ENCODE data around the gene MAPK12. TPM values are rescaled to one million over a fixed set of nuclear protein-coding genes. Genes with fewer than 3 reads are reported as not detected.

The MAPK12 gene
- total RNA-seq, 1 experiment from 2014 or later: 86.7 TPM

DNA sequence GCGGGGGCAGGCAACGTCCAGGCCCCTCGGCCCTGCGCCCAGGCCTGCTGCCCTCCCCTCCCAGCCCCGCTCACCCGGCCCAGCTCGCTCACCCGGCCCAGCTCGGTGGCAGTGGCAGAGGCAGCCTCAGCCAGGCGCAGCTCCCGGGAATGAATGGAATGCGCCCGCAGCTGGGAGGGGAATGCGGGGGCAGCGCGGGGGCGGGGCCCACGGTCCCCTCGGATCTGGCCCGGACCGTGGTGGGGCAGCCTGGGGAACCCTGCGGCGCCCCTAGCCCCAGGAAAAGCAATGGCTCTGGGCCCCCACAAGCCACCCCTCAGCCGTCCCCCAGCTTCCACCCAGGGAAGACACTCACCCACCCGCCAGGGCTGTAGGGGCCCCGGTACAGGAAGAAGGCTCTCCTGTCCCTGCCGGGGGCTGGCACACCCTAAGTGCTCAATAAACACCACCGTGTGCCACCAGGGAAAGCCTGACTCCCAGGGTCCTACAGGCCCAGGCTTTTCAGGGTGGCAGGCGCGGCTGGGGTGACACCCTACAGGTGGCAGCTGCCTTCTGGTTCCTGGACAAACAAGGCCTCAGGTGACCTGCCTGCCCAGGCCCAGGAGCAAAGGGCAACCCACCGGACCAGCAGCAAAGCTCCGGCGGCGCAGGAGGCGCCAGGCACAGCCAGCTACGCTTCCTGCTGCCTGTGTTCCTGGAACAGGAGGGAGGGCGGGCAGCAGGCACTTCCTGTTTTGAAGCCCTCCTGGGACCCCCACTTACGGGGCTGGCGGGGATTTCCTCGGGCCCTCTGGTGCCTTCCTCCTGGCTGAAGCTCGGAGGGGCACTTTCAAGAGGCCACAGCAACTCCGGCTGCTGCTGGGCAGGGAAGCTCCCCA lies 32.2 kb upstream of the MAPK12 start:
- no peaks in the 10 kb centered on the region for H3K9me2 ChIP-seq (ENCODE audit: insufficient read depth)
- H3K4me3 ChIP-seq (replicated peaks in 1 of 2; ENCODE audit: low read depth in 1 of 2, low read length in 2 of 2): peak overlapping the region; percentile 40 to 56
- BruUV-seq (replicated peaks): no TSS peak
- H3K36me3 ChIP-seq (ENCODE audit: control insufficient read depth in 1 of 2, insufficient read depth in 2 of 2, low read length in 2 of 2): peaks cover 7 to 36% of the 10 kb centered on the region in 2 experiments; a peak in 3 of 4 replicates
- ATAC-seq (peak; percentile 79), DNase-seq (ENCODE audit: low read depth, low spot score) (no peak)
- TF ChIP-seq, protein P1, sequence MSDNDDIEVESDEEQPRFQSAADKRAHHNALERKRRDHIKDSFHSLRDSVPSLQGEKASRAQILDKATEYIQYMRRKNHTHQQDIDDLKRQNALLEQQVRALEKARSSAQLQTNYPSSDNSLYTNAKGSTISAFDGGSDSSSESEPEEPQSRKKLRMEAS (IDR thresholded peaks at IDR 0.05): no peak
- TF ChIP-seq POLR2AphosphoS5 (IDR thresholded peaks at IDR 0.05; ENCODE audit: low read depth, low read length): no peak
- TF ChIP-seq ELF1 (IDR thresholded peaks at IDR 0.05; ENCODE audit: borderline replicate concordance, low read depth): no peak
- TF ChIP-seq ZFX (IDR thresholded peaks at IDR 0.05): 0 out of 2 replicates have a peak, but pooled peaks have one; percentile 6
- peak; percentile 96 for TF ChIP-seq EGR1 (IDR thresholded peaks at IDR 0.05; ENCODE audit: low read depth)
- TF ChIP-seq, protein P2, sequence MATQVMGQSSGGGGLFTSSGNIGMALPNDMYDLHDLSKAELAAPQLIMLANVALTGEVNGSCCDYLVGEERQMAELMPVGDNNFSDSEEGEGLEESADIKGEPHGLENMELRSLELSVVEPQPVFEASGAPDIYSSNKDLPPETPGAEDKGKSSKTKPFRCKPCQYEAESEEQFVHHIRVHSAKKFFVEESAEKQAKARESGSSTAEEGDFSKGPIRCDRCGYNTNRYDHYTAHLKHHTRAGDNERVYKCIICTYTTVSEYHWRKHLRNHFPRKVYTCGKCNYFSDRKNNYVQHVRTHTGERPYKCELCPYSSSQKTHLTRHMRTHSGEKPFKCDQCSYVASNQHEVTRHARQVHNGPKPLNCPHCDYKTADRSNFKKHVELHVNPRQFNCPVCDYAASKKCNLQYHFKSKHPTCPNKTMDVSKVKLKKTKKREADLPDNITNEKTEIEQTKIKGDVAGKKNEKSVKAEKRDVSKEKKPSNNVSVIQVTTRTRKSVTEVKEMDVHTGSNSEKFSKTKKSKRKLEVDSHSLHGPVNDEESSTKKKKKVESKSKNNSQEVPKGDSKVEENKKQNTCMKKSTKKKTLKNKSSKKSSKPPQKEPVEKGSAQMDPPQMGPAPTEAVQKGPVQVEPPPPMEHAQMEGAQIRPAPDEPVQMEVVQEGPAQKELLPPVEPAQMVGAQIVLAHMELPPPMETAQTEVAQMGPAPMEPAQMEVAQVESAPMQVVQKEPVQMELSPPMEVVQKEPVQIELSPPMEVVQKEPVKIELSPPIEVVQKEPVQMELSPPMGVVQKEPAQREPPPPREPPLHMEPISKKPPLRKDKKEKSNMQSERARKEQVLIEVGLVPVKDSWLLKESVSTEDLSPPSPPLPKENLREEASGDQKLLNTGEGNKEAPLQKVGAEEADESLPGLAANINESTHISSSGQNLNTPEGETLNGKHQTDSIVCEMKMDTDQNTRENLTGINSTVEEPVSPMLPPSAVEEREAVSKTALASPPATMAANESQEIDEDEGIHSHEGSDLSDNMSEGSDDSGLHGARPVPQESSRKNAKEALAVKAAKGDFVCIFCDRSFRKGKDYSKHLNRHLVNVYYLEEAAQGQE (IDR thresholded peaks at IDR 0.05; ENCODE audit: low read depth): no peak
- H3K4me1 ChIP-seq (ENCODE audit: control insufficient read depth in 1 of 2, insufficient read depth in 2 of 2, low read length in 2 of 2): peaks cover 53 to 65% of the 10 kb centered on the region in 2 experiments
- CTCF ChIA-PET: interaction anchor here (0.9 to 1.2 kb wide), 3 partner anchors 10 to 17 kb away, joined by 3 read pairs; no protein-coding TSS in a partner anchor
- no peak overlapping the region for H2AFZ ChIP-seq (ENCODE audit: low read depth, low read length, poor library complexity, severe bottlenecking)
- peak overlapping the region; percentile 99 for H3K27ac ChIP-seq (ENCODE audit: low read depth, low read length)
- H3K79me2 ChIP-seq (ENCODE audit: insufficient read depth, low read length): peaks cover 100% of the 10 kb centered on the region
- H3K9ac ChIP-seq (ENCODE audit: low read length): peak overlapping the region; percentile 73
- peak overlapping the region; percentile 92 for H3K4me2 ChIP-seq (ENCODE audit: low read length)
- no peaks in the 10 kb centered on the region for H3K9me3 ChIP-seq (ENCODE audit: control insufficient read depth in 1 of 2, insufficient read depth in 1 of 2, low read depth in 1 of 2, low read length in 2 of 2)
- POLR2A ChIA-PET: interaction anchor here (1.0 to 2.7 kb wide), 4 partner anchors 10 to 12 kb away, joined by 3 to 11 read pairs (median 5); no protein-coding TSS in a partner anchor
- H4K20me1 ChIP-seq (ENCODE audit: insufficient read depth): no peaks in the 10 kb centered on the region
- RAD21 ChIA-PET (ENCODE audit: low non-redundant PET in 1 of 2, low total read pairs in 2 of 2, uncharacterized antibody in 2 of 2, unreplicated experiment in 2 of 2): no interaction called here
- H3K27me3 ChIP-seq (ENCODE audit: insufficient read depth, low read length): no peaks in the 10 kb centered on the region
- intact Hi-C loops (cut with micrococcal nuclease): no loop called here
